ENCODE data around the gene PFDN1.
A peak's percentile ranks its signal among the peaks of the same experiment; 100 is the strongest.

Gene PFDN1

GRCh38 chr5:140292212-140293036, 10.5 kb downstream of the PFDN1 start:
- H3K27me3 ChIP-seq (ENCODE audit: control insufficient read depth, low read length): no peaks in the 10 kb centered on the region
- peak overlapping the region; percentile 47 for H3K27ac ChIP-seq (ENCODE audit: low read depth, low read length)
- TF ChIP-seq CTCF (IDR thresholded peaks at IDR 0.05; ENCODE audit: low read depth, low read length, poor library complexity, severe bottlenecking): no peak
- TF ChIP-seq EZH2phosphoT487 (IDR thresholded peaks at IDR 0.05; ENCODE audit: borderline replicate concordance, low read length): no peak
- no peaks in the 10 kb centered on the region for H4K20me1 ChIP-seq (ENCODE audit: control insufficient read depth, insufficient read depth, low read depth, low read length)
- H3K9me3 ChIP-seq (ENCODE audit: control insufficient read depth, insufficient read depth, low read length): no peaks in the 10 kb centered on the region
- H3K9me2 ChIP-seq (replicated peaks; ENCODE audit: control insufficient read depth, low read length): no peaks in the 10 kb centered on the region
- H3K4me3 ChIP-seq (ENCODE audit: low read length): 0 out of 2 replicates have a peak overlapping the region, but pooled peaks have one; percentile 6
- H3K36me3 ChIP-seq (ENCODE audit: control insufficient read depth, low read length): peaks cover 11% of the 10 kb centered on the region
- peaks cover 46% of the 10 kb centered on the region for H3K4me1 ChIP-seq (ENCODE audit: control insufficient read depth, low read length)
- peaks cover 5% of the 10 kb centered on the region; the same call in 1 of the 2 replicates for H3F3A ChIP-seq (ENCODE audit: control insufficient read depth, insufficient read depth)
- H3K79me2 ChIP-seq (ENCODE audit: control insufficient read depth, low read length): peaks cover 82% of the 10 kb centered on the region
- H3K4me2 ChIP-seq (ENCODE audit: low read length): peak overlapping the region; percentile 51

- no peaks in the 10 kb centered on the region for H3K36me3 ChIP-seq (ENCODE audit: control insufficient read depth, low read length)
- H3K9me3 ChIP-seq (ENCODE audit: control insufficient read depth, insufficient read depth, low read length): no peaks in the 10 kb centered on the region
- H4K20me1 ChIP-seq (ENCODE audit: control insufficient read depth, insufficient read depth, low read depth, low read length): no peaks in the 10 kb centered on the region
- peaks cover 8% of the 10 kb centered on the region for H3F3A ChIP-seq (ENCODE audit: control insufficient read depth, insufficient read depth)
- TF ChIP-seq EZH2phosphoT487 (IDR thresholded peaks at IDR 0.05; ENCODE audit: borderline replicate concordance, low read length) (no peak), CTCF (IDR thresholded peaks at IDR 0.05; ENCODE audit: low read depth, low read length, poor library complexity, severe bottlenecking) (no peak)
- H3K27me3 ChIP-seq (ENCODE audit: control insufficient read depth, low read length): no peaks in the 10 kb centered on the region
- H3K4me2 ChIP-seq (ENCODE audit: low read length): no peak overlapping the region
- no peaks in the 10 kb centered on the region for H3K9me2 ChIP-seq (replicated peaks; ENCODE audit: control insufficient read depth, low read length)
- H3K27ac ChIP-seq (ENCODE audit: low read depth, low read length): no peak overlapping the region
- H3K4me3 ChIP-seq (ENCODE audit: low read length): no peak overlapping the region
- H3K79me2 ChIP-seq (ENCODE audit: control insufficient read depth, low read length): peaks cover 74% of the 10 kb centered on the region
- H3K4me1 ChIP-seq (ENCODE audit: control insufficient read depth, low read length): peaks cover 38% of the 10 kb centered on the region
These were observed 14.9 kb downstream of the PFDN1 start for GRCh38 chr5:140287801-140288521.

GRCh38 chr5:140286424-140286823, 16.5 kb downstream of the PFDN1 start:
- Histone ChIP-seq H3K36me3 (ENCODE audit: control insufficient read depth, low read length) (no peaks in the 10 kb centered on the region), H3K4me2 (ENCODE audit: low read length) (no peak overlapping the region), H3F3A (ENCODE audit: control insufficient read depth, insufficient read depth) (peaks cover 8% of the 10 kb centered on the region), H3K27ac (ENCODE audit: low read depth, low read length) (no peak overlapping the region), H3K9me3 (ENCODE audit: control insufficient read depth, insufficient read depth, low read length) (no peaks in the 10 kb centered on the region), H3K79me2 (ENCODE audit: control insufficient read depth, low read length) (peaks cover 68% of the 10 kb centered on the region), H4K20me1 (ENCODE audit: control insufficient read depth, insufficient read depth, low read depth, low read length) (no peaks in the 10 kb centered on the region), H3K4me1 (ENCODE audit: control insufficient read depth, low read length) (peaks cover 41% of the 10 kb centered on the region), H3K4me3 (ENCODE audit: low read length) (no peak overlapping the region), H3K27me3 (ENCODE audit: control insufficient read depth, low read length) (no peaks in the 10 kb centered on the region), H3K9me2 (replicated peaks; ENCODE audit: control insufficient read depth, low read length) (no peaks in the 10 kb centered on the region)
- no peak for TF ChIP-seq CTCF (IDR thresholded peaks at IDR 0.05; ENCODE audit: low read depth, low read length, poor library complexity, severe bottlenecking)
- no peak for TF ChIP-seq EZH2phosphoT487 (IDR thresholded peaks at IDR 0.05; ENCODE audit: borderline replicate concordance, low read length)
